AG10803 (cell line): ENCODE results near the gene IL9R.
"Not testable (repeated sequence)": the region's sequence is repeated elsewhere in the genome, so short reads cannot be mapped to it uniquely, and the experiment has no call there.

ENCODE experiments used
- DNase-seq: peaks from one replicate; pipeline ENCODE4 v3.0.0; 2010; ENCODE audit warnings: low read depth
- H3K4me3 ChIP-seq: 2 replicates; pipeline ENCODE4 v1.5.1; 2011; ENCODE audit warnings: mild to moderate bottlenecking, low read length, control low read depth
- CTCF ChIP-seq: conservative IDR thresholded peaks from 2 replicates; pipeline ENCODE4 v1.5.1; 2011; ENCODE audit warnings: mild to moderate bottlenecking, low read length, control low read depth, inconsistent platforms

Gene IL9R

GRCh38 chrX:155998116-155998515, 620 bp downstream of the IL9R start:
- H3K4me3 ChIP-seq = no peak overlapping the region
- no peak for DNase-seq
- TF ChIP-seq CTCF = no peak

GRCh38 chrX:155998761-155999510, 1.4 kb downstream of the IL9R start:
- no peak overlapping the region for H3K4me3 ChIP-seq
- no peak for TF ChIP-seq CTCF
- DNase-seq = no peak

GRCh38 chrX:155999751-156000150, 2.3 kb downstream of the IL9R start:
- DNase-seq = not testable (repeated sequence)

GRCh38 chrX:156000361-156000926, 2.9 kb downstream of the IL9R start:
- no peak overlapping the region for H3K4me3 ChIP-seq
- no peak for DNase-seq
- no peak for TF ChIP-seq CTCF

More at GRCh38 chrX:155999751-156000150, 2.3 kb downstream of the IL9R start:
- not testable (repeated sequence) for H3K4me3 ChIP-seq

- no peak for TF ChIP-seq CTCF
- DNase-seq = no peak
- H3K4me3 ChIP-seq = no peak overlapping the region
These were observed 3.6 kb downstream of the IL9R start for GRCh38 chrX:156001001-156001666.

GRCh38 chrX:156001667-156002021, 4.1 kb downstream of the IL9R start:
- no peak overlapping the region for H3K4me3 ChIP-seq
- no peak for TF ChIP-seq CTCF
- DNase-seq = no peak

GRCh38 chrX:156002507-156002906, 5.0 kb downstream of the IL9R start:
- TF ChIP-seq CTCF = no peak
- no peak overlapping the region for H3K4me3 ChIP-seq
- DNase-seq = no peak
